SK-MEL-5 (cell line): ENCODE data around the gene DDIT3. TPM values are rescaled to one million over a fixed set of nuclear protein-coding genes. Genes with fewer than 3 reads are reported as not detected.

ENCODE experiments used
- small RNA-seq, 2 experiments: library from RNA; depleted of rRNA; stranded (forward); fragments of <200 nt; gene quantifications; one replicate each; pipeline ENCODE3, GENCODE V24; 2014
- total RNA-seq: library from RNA; depleted of rRNA; stranded (reverse); fragments of >200 nt; shearing (Covaris generic); gene quantifications from 2 replicates; pipeline ENCODE4 v1.2.3, GENCODE V29; 2014; rRNA removed

Gene DDIT3
- total RNA-seq, 1 experiment from 2014 or later, result 117 TPM

Small RNA genes lying within 50 kb of the gene (small RNA-seq; reads per million reads assigned to genes)
- gene MIR616, result 0 to 0.10 reads per million in 2 experiments

Other genes starting within 250 kb of the DDIT3 start
- gene R3HDM2, start 89.5 kb downstream of the DDIT3 start, total RNA-seq, result 15.2 and 19.0 TPM in 2 replicates
- not detected in 2 replicates for gene INHBC, start 85.7 kb downstream of the DDIT3 start, total RNA-seq
- gene INHBE, start 65.2 kb downstream of the DDIT3 start, total RNA-seq, result 0.34 TPM in 1 of 2 replicates, not detected in the other
- 0.16 and 1.9 TPM in 2 replicates for gene GLI1, start 60.7 kb downstream of the DDIT3 start, total RNA-seq
- gene ARHGAP9, start 40.6 kb downstream of the DDIT3 start, total RNA-seq, result not detected in 2 replicates
- 148 and 151 TPM in 2 replicates for gene MARS1, start 32.4 kb downstream of the DDIT3 start, total RNA-seq
- gene MBD6, start 2.3 kb upstream of the DDIT3 start, total RNA-seq, result 6.6 and 6.8 TPM in 2 replicates
- 86.2 and 93.8 TPM in 2 replicates for gene DCTN2, start 26.7 kb upstream of the DDIT3 start, total RNA-seq
- 0.29 and 0.40 TPM in 2 replicates for gene KIF5A, start 29.5 kb upstream of the DDIT3 start, total RNA-seq
- 48.4 and 53.2 TPM in 2 replicates for gene PIP4K2C, start 70.7 kb upstream of the DDIT3 start, total RNA-seq
- 13.6 and 14.1 TPM in 2 replicates for gene DTX3, start 84.3 kb upstream of the DDIT3 start, total RNA-seq
- gene ARHGEF25, start 90.9 kb upstream of the DDIT3 start, total RNA-seq, result 13.2 and 16.3 TPM in 2 replicates
- gene B4GALNT1, start 112.7 kb upstream of the DDIT3 start, total RNA-seq, result 8.3 and 11.2 TPM in 2 replicates
- gene OS9, start 173.6 kb upstream of the DDIT3 start, total RNA-seq, result 239 and 244 TPM in 2 replicates
- 1.4 and 1.5 TPM in 2 replicates for gene AGAP2, start 218.2 kb upstream of the DDIT3 start, total RNA-seq
- gene TSPAN31, start 224.5 kb upstream of the DDIT3 start, total RNA-seq, result 34.6 and 38.2 TPM in 2 replicates
- 383 and 420 TPM in 2 replicates for gene CDK4, start 231.8 kb upstream of the DDIT3 start, total RNA-seq
- gene MARCHF9, start 234.6 kb upstream of the DDIT3 start, total RNA-seq, result 11.9 and 12.5 TPM in 2 replicates
- gene CYP27B1, start 246.6 kb upstream of the DDIT3 start, total RNA-seq, result 0.69 and 3.1 TPM in 2 replicates